ENCODE results near the gene SRGAP1. TPM values are rescaled to one million over a fixed set of nuclear protein-coding genes. Genes with fewer than 3 reads are reported as not detected.
A peak's percentile ranks its signal among the peaks of the same experiment; 100 is the strongest.

The SRGAP1 gene
- total RNA-seq, 3 donors from 2014 or later: 12.2 to 23.9 (median 15.9) TPM

DNA sequence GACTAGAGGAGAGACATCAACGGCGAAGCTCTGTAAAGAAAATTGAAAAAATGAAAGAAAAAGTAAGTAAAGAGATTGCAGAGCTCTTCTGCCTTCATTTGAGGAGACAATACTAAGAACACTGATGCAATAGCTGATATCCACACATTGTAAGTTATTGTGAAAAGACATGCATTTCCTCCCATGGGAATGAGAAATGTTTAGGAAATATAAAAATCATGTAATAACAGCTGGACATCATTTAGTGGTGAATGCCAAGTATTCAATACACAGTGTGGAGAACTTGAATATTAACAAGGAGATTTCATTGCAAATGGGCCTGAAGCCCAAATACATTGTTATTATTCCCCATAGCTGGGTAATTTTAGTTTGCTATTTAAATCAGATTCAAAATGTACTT is 198.4 kb downstream of the SRGAP1 start:
- DNase-seq (no peak), ATAC-seq (no peak)
- peaks cover 19% of the 10 kb centered on the region for H3K4me1 ChIP-seq (ENCODE audit: low read depth)
- no peaks in the 10 kb centered on the region for H3K36me3 ChIP-seq (ENCODE audit: low read depth)
- TF ChIP-seq, protein P1, sequence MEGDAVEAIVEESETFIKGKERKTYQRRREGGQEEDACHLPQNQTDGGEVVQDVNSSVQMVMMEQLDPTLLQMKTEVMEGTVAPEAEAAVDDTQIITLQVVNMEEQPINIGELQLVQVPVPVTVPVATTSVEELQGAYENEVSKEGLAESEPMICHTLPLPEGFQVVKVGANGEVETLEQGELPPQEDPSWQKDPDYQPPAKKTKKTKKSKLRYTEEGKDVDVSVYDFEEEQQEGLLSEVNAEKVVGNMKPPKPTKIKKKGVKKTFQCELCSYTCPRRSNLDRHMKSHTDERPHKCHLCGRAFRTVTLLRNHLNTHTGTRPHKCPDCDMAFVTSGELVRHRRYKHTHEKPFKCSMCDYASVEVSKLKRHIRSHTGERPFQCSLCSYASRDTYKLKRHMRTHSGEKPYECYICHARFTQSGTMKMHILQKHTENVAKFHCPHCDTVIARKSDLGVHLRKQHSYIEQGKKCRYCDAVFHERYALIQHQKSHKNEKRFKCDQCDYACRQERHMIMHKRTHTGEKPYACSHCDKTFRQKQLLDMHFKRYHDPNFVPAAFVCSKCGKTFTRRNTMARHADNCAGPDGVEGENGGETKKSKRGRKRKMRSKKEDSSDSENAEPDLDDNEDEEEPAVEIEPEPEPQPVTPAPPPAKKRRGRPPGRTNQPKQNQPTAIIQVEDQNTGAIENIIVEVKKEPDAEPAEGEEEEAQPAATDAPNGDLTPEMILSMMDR (IDR thresholded peaks at IDR 0.05): no peak
- H3K9me3 ChIP-seq: no peaks in the 10 kb centered on the region
- H3K4me3 ChIP-seq: no peak overlapping the region
- intact Hi-C loops (cut with DNase I, micrococcal nuclease): no loop called here

DNA sequence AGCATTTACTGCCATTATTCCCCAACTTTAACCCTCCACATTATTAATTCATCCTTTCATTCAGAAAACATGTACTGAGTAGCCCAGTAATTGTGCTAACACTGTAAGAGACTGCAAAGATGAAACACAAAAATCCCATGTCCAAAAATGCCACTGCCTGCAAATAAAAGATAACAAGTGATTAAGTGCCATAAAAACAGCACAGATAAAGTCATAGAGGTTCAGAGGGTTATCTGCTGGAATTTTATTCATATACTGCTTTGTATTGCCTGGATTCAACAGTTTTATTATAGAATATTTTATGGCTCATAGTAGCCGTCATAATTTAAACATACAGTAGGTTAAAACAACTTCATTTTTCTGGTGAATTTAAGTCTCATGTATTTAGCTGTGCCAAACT is 199.7 kb downstream of the SRGAP1 start:
- no peak overlapping the region for H3K4me3 ChIP-seq
- H3K36me3 ChIP-seq (ENCODE audit: low read depth): no peaks in the 10 kb centered on the region
- intact Hi-C loops (cut with DNase I, micrococcal nuclease): no loop called here
- DNase-seq (no peak), ATAC-seq (peak; percentile 34)
- H3K9me3 ChIP-seq: no peaks in the 10 kb centered on the region
- TF ChIP-seq, protein P1 (IDR thresholded peaks at IDR 0.05): no peak
- peaks cover 14% of the 10 kb centered on the region for H3K4me1 ChIP-seq (ENCODE audit: low read depth)

DNA sequence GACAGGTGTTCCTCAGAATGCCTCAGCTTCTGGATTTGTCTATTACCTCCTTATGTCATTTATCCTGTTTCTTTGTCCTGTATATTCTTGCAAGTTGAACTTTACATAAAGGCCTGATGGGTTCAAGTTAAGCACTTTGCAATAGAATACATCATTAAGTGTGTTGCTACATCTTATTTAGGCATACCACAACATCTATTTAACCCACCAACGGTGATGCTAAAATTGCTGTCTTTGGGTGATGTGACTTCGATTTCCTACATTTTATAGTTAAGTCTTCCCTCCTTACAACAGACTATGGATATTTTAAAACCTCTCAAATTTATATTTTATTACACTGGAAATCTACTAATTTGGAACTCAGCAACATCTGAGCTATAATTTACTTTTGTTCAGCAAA is 206.6 kb downstream of the SRGAP1 start:
- no peak for DNase-seq
- Histone ChIP-seq H3K4me1 (ENCODE audit: low read depth) (no peaks in the 10 kb centered on the region), H3K36me3 (ENCODE audit: low read depth) (no peaks in the 10 kb centered on the region), H3K9me3 (no peaks in the 10 kb centered on the region), H3K4me3 (no peak overlapping the region)
- ATAC-seq: no peak
- intact Hi-C loops (cut with DNase I, micrococcal nuclease): no loop called here
- TF ChIP-seq, protein P1 (IDR thresholded peaks at IDR 0.05): no peak

DNA sequence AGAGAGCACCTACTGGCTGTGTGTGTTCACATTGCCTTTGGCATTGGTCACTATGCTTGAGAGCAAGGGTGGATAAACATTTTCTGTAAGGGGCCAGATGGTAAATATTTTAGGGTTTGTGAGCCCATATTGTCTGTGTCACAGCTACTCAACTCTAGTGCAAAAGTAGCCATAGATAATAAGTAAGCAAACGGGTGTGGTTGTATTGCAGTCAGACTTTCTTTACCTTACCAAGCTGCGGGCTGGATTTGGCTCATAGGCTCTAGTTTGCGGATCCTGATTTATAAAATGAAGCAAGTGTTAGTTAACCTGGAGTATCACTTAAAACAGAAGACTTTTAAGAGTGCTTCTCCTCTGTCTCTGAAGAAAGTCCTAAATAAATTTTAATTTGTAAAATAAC is 208.6 kb downstream of the SRGAP1 start:
- DNase-seq: peak in 1 of 3 donors; percentile 16
- Histone ChIP-seq H3K4me3 (no peak overlapping the region), H3K9me3 (no peaks in the 10 kb centered on the region), H3K36me3 (ENCODE audit: low read depth) (no peaks in the 10 kb centered on the region), H3K4me1 (ENCODE audit: low read depth) (no peaks in the 10 kb centered on the region)
- intact Hi-C loops (cut with DNase I, micrococcal nuclease): no loop called here
- ATAC-seq: peak; percentile 73
- TF ChIP-seq, protein P1 (IDR thresholded peaks at IDR 0.05): no peak

DNA sequence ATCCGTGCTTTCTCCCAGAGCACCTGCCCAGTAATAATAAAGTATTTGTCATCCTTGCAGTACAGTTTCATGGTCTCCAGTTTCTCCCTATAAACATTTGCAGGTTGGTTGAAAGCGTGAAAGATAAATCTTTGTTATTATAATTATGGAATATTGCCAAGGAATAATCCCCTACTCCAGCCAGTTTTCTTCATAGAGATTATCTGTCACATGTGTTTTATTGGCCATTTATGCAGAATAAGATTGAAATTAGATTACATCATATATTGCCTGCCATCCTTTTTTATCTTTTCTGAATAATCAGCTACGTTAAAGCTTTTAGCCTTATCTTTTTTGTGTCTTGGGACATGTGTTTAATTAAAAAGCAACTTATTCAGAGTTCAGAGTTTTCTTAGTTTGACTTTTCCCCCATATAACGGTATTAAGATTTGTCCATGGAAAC is 209.6 kb downstream of the SRGAP1 start:
- Histone ChIP-seq H3K4me3 (no peak overlapping the region), H3K9me3 (no peaks in the 10 kb centered on the region), H3K36me3 (ENCODE audit: low read depth) (no peaks in the 10 kb centered on the region), H3K4me1 (ENCODE audit: low read depth) (no peaks in the 10 kb centered on the region)
- DNase-seq (no peak), ATAC-seq (no peak)
- intact Hi-C loops (cut with DNase I, micrococcal nuclease): no loop called here
- TF ChIP-seq, protein P1 (IDR thresholded peaks at IDR 0.05): no peak

- H3K9me3 ChIP-seq: no peaks in the 10 kb centered on the region
- H3K36me3 ChIP-seq (ENCODE audit: low read depth): no peaks in the 10 kb centered on the region
- H3K4me3 ChIP-seq: no peak overlapping the region
- ATAC-seq (peak; percentile 50), DNase-seq (no peak)
- H3K4me1 ChIP-seq (ENCODE audit: low read depth): no peaks in the 10 kb centered on the region
- intact Hi-C loops (cut with DNase I, micrococcal nuclease): no loop called here
- TF ChIP-seq, protein P1 (IDR thresholded peaks at IDR 0.05): no peak
Observed at GRCh38 chr12:64056741-64057140, 212.2 kb downstream of the SRGAP1 start.

Data from mucosa of descending colon (tissue), 3 donors.